ENCODE data around the gene KRT15. TPM values are rescaled to one million over a fixed set of nuclear protein-coding genes. Genes with fewer than 3 reads are reported as not detected.

KRT15 gene
- total and polyA plus RNA-seq, 10 of the 15 experiments (the other 5 are each of a cell fraction or from before 2014, with no cell fraction given) = 0.06 to 0.17 TPM; not detected in 8

DNA sequence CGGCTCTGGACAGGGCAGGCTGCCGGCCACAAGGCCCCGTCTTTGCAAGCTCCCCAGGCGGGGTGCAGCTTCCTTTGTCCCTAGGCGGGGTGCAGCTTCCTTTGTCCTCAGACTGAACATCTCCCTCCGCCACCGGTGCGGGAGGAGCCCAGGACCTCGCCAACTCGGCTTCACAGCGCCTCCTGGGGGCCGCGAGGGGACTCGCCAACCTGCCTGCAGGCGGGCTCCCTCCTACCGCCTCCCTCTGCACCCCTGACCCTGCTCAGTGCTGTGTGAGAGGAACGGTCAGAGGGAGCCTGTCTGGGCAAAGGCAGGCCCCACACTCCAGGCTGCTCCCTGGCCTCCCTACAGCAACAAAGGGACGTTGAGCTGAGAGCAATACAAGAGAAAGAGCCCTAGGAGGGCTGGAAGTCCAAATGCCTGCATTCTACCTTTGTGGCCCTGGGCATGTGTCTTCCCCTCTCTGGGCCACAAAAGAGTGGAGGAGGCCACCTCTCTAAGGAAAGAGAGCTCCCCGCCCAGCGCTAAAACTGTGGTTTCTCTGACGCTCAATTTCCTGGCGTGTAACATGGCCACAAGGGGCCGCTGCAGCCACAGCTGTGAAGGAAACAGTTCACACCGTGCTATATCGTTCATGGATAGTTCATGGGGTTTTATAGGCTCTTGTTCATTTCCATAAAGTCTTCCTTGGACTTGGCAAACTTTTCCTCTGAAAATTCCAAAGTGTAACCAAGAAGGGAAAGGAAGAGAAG, 30.3 kb upstream of the KRT15 start (continued):
- TF ChIP-seq, protein P1, sequence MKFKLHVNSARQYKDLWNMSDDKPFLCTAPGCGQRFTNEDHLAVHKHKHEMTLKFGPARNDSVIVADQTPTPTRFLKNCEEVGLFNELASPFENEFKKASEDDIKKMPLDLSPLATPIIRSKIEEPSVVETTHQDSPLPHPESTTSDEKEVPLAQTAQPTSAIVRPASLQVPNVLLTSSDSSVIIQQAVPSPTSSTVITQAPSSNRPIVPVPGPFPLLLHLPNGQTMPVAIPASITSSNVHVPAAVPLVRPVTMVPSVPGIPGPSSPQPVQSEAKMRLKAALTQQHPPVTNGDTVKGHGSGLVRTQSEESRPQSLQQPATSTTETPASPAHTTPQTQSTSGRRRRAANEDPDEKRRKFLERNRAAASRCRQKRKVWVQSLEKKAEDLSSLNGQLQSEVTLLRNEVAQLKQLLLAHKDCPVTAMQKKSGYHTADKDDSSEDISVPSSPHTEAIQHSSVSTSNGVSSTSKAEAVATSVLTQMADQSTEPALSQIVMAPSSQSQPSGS (IDR thresholded peaks at IDR 0.05; ENCODE audit: low read length) = no peak
- TF ChIP-seq DPF2 (IDR thresholded peaks at IDR 0.05) (no peak), RUNX3 (IDR thresholded peaks at IDR 0.05; ENCODE audit: low read length) (peak; percentile 83), NFIC (IDR thresholded peaks at IDR 0.05; ENCODE audit: low read depth, low read length) (no peak)

DNA sequence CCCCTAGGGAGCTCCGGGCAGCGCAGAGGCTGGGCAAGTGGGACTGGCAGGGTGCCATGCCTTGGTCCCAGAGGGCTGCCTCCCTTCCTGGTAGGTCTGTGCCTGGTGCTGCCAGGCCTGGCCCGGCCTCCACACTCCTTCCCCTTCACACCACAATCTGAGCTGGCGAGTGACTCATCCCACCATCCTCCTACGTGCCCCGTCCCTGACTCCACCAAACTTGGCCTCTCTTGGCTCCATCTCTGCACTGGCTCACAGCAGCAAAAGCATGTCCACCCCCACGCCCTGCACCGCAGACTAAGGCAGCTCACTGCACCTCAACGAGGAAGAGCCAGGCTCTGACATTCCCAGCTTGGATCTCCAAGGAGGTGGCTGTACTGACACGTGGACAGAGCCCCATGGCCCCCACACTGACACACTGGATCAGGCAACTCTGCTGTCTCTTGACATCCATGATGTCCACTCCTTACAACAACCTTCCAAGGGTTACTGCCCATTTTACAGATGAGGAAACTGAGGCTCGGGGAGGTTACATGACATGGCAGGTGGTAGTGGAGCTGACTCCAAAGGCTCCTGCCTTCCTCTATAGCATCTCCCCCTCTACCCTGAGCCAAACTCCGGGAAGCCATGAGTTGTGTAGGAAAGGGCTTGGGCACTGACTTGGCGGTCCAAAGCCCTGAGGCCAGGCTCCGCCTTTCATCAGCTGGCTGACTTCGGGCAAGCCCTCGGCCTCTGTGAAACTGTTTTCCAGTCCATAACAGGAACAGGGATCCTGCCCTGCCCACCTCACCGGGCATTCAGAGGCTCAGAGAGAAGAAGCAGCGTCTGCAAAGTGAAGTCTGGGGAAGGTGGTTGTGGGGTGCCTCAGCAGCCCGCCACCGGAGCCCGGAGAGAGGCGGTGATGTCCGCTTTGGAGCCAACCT, 29.5 kb upstream of the KRT15 start:
- WGBS (ENCODE audit: insufficient coverage, insufficient replicate concordance, low lambda C conversion rate, missing lambda C conversion rate) = 31% methylated on average over 23 of the region's 23 CpGs
- SMC1A ChIA-PET (ENCODE audit: uncharacterized antibody, unreplicated experiment) = interaction anchor here (0.6 to 5.3 kb wide), 14 partner anchors 13 to 929 kb away, joined by 3 to 34 read pairs (median 4); no protein-coding TSS in a partner anchor
- Histone ChIP-seq H3K9me3 (replicated peaks; ENCODE audit: control insufficient read depth, insufficient read depth, low read length) (no peaks in the 10 kb centered on the region; the same call in 2 of the 3 replicates), H3K9ac (ENCODE audit: control insufficient read depth, insufficient read depth, low read length) (no peak overlapping the region), H3K36me3 (ENCODE audit: control insufficient read depth in 2 of 2, insufficient read depth in 2 of 2, low read length in 1 of 2) (no peaks in the 10 kb centered on the region), H3K4me3 (no peak overlapping the region), H3K27me3 (replicated peaks in 1 of 2; ENCODE audit: control insufficient read depth in 2 of 2, insufficient read depth in 2 of 2, low read length in 1 of 2) (no peaks in the 10 kb centered on the region; a peak in 2 of 4 replicates), H3K4me2 (ENCODE audit: control insufficient read depth, insufficient read depth) (no peak overlapping the region), H4K20me1 (ENCODE audit: control insufficient read depth, insufficient read depth) (no peaks in the 10 kb centered on the region), H3K4me1 (ENCODE audit: control insufficient read depth, insufficient read depth, low read length) (no peaks in the 10 kb centered on the region), H3K27ac (ENCODE audit: control insufficient read depth, insufficient read depth) (no peak overlapping the region), H3K79me2 (ENCODE audit: control insufficient read depth, insufficient read depth, low read length) (no peaks in the 10 kb centered on the region), H2AFZ (ENCODE audit: control insufficient read depth, low read depth, low read length) (no peak overlapping the region)
- FAIRE-seq = no peak
- ATAC-seq = peak; percentile 19; the same call in 1 of the 3 replicates
- in situ Hi-C loops (cut with MboI) (loop anchor here (5.0 kb wide), 2 partner anchors 114 to 641 kb away; no protein-coding TSS in a partner anchor), intact Hi-C loops (cut with micrococcal nuclease; ENCODE audit: unreplicated experiment) (loop anchor here (2.0 kb wide), 2 partner anchors 691 to 745 kb away; no protein-coding TSS in a partner anchor)
- POLR2A ChIA-PET = interaction anchor here (0.9 to 1.1 kb wide), 2 partner anchors 115 to 637 kb away, joined by 3 read pairs; no protein-coding TSS in a partner anchor
- CTCF ChIA-PET = interaction anchor here (0.6 to 6.3 kb wide), 28 partner anchors 8 to 931 kb away, joined by 3 to 146 read pairs (median 5); no protein-coding TSS in a partner anchor
- no TSS peak for BruUV-seq (replicated peaks)
- DNase-seq (ENCODE audit: low read depth, low spot score) = no peak
- RAD21 ChIA-PET (ENCODE audit: unreplicated experiment) = interaction anchor here (1.1 to 3.3 kb wide), 10 partner anchors 10 to 929 kb away, joined by 3 to 32 read pairs (median 4); no protein-coding TSS in a partner anchor
- TF ChIP-seq ESRRA (IDR thresholded peaks at IDR 0.05; ENCODE audit: low read length) (no peak), NR2C2 (IDR thresholded peaks at IDR 0.05; ENCODE audit: borderline replicate concordance, control insufficient read depth, insufficient read length, low read depth) (no peak), TCF7 (IDR thresholded peaks at IDR 0.05; ENCODE audit: borderline replicate concordance) (no peak), NFXL1 (IDR thresholded peaks at IDR 0.05; ENCODE audit: borderline replicate concordance) (no peak), KLF5 (IDR thresholded peaks at IDR 0.05; ENCODE audit: partially characterized antibody) (no peak), SREBF1 (IDR thresholded peaks at IDR 0.05; ENCODE audit: low read length) (no peak), MTA3 (IDR thresholded peaks at IDR 0.05; ENCODE audit: borderline replicate concordance, low read length) (no peak)
- TF ChIP-seq, protein P2, sequence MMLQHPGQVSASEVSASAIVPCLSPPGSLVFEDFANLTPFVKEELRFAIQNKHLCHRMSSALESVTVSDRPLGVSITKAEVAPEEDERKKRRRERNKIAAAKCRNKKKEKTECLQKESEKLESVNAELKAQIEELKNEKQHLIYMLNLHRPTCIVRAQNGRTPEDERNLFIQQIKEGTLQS (IDR thresholded peaks at IDR 0.05; ENCODE audit: borderline replicate concordance, extremely low read depth, low read depth, low read length) = no peak
- TF ChIP-seq, protein P3, sequence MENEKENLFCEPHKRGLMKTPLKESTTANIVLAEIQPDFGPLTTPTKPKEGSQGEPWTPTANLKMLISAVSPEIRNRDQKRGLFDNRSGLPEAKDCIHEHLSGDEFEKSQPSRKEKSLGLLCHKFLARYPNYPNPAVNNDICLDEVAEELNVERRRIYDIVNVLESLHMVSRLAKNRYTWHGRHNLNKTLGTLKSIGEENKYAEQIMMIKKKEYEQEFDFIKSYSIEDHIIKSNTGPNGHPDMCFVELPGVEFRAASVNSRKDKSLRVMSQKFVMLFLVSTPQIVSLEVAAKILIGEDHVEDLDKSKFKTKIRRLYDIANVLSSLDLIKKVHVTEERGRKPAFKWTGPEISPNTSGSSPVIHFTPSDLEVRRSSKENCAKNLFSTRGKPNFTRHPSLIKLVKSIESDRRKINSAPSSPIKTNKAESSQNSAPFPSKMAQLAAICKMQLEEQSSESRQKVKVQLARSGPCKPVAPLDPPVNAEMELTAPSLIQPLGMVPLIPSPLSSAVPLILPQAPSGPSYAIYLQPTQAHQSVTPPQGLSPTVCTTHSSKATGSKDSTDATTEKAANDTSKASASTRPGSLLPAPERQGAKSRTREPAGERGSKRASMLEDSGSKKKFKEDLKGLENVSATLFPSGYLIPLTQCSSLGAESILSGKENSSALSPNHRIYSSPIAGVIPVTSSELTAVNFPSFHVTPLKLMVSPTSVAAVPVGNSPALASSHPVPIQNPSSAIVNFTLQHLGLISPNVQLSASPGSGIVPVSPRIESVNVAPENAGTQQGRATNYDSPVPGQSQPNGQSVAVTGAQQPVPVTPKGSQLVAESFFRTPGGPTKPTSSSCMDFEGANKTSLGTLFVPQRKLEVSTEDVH (IDR thresholded peaks at IDR 0.05; ENCODE audit: low read depth, partially characterized antibody) = no peak

Measured in GM12878 (cell line).